Ovary (tissue), 9 donors: ENCODE results near the gene NBPF3. TPM values are rescaled to one million over a fixed set of nuclear protein-coding genes. Genes with fewer than 3 reads are reported as not detected.
"Not testable (repeated sequence)": the region's sequence is repeated elsewhere in the genome, so short reads cannot be mapped to it uniquely, and the experiment has no call there.

Source experiments
- DNase-seq, 5 donors: peaks; one replicate each; pipeline ENCODE4 v3.0.0-alpha.2; 2019 to 2020
- H3K27ac ChIP-seq, 2 donors: fragments of 200-600 bp; one replicate each; pipeline versions ENCODE4 v1.5.1 to v1.8.0; 2019 to 2022
- H3K27me3 ChIP-seq: fragments of 200-600 bp; one replicate; pipeline ENCODE4 v1.8.0; 2022
- H3K36me3 ChIP-seq: fragments of 200-600 bp; sonication (generic); one replicate; pipeline ENCODE4 v1.5.1; 2019
- H3K4me1 ChIP-seq: one replicate; pipeline ENCODE4 v1.8.1; 2013; ENCODE audit warnings: mild to moderate bottlenecking, moderate library complexity; ENCODE audit not compliant: insufficient read depth
- H3K4me3 ChIP-seq: fragments of 200-600 bp; sonication (generic); one replicate; pipeline ENCODE4 v1.5.1; 2017
- H3K9me3 ChIP-seq, 2 donors: fragments of 200-600 bp in 1 of 2; sonication (generic) in 1 of 2; one replicate each; pipeline versions ENCODE4 v1.5.1 to v1.8.1; 2013 to 2019; ENCODE audit warnings: mild to moderate bottlenecking in 1 of 2, moderate library complexity in 1 of 2
- CTCF ChIP-seq, 3 donors: fragments of 450-650 bp in 2 of 3; fragments of 200-600 bp in 1 of 3; IDR thresholded peaks; one replicate each; pipeline versions ENCODE4 v1.5.1 to v1.8.0; 2016 to 2022; ENCODE audit warnings: antibody characterized with exemption in 3 of 3, mild to moderate bottlenecking in 1 of 3
- EP300 ChIP-seq: sonication (generic); formaldehyde crosslinking; IDR thresholded peaks from one replicate; pipeline ENCODE4 v1.6.1; 2017; ENCODE audit warnings: antibody characterized with exemption
- POLR2A ChIP-seq: fragments of 450-650 bp; IDR thresholded peaks from one replicate; pipeline ENCODE4 v1.6.1; 2017; ENCODE audit warnings: antibody characterized with exemption, mild to moderate bottlenecking, moderate library complexity
- WGBS, 3 donors: extraction: QIAGEN DNeasy Blood & Tissue Kit in 1 of 3; methylation state at CpG; one replicate each; pipeline versions ENCODE4 v1.1.5 to v1.1.7; 2013 to 2017; 5-methylcytosine and 5-hydroxymethylcytosine counted together
- intact Hi-C, 4 donors: fragments of 100-400 bp; cut with DNase I; formaldehyde crosslinking; loops; one replicate each; pipeline versions ENCODE4 v1.11.0 to v1.15.1; 2022 to 2023
- polyA plus RNA-seq, 2 donors: library from polyadenylated mRNA; stranded (reverse); fragments of 200-250 nt in 1 of 2; fragments of 350-450 nt in 1 of 2; fragmentation: Illumina TruSeq in 1 of 2; extraction: RNeasy Lipid Tissue Mini Kit (QIAGEN cat#74804) in 1 of 2; gene quantifications; one replicate each; pipeline ENCODE4 v1.2.3, GENCODE V29; 2013 to 2014
- total RNA-seq, 7 donors: library from RNA; depleted of rRNA in 2 of 7; stranded (reverse); fragments of >200 nt in 2 of 7; fragmentation: NEBNext Ultra II Directional in 3 of 7; extraction: Animal tissue kit (Norgen Biotek cat#: 25700) in 3 of 7; gene quantifications; one replicate each; pipeline versions ENCODE4 v1.1.0 to v1.2.4, GENCODE V29; 2016 to 2023
- donor health status: DM: no; HTN: no; CAD: no; lungs with moderate emphysema.
- donor health status: DM: no; HTN: no; CAD: no.
- donor health status: Bipolar disorder and iron deficiency.
- donor health status: DM: yes; HTN: yes; CAD: no.
- donor health status: DM: no; HTN: no; CAD: no.
- donor health status: DM: yes; HTN: yes; CAD: no.

NBPF3 gene
- total and polyA plus RNA-seq, 9 donors, result 4.2 to 11.1 (median 8.8) TPM

GRCh38 chr1:21518774-21519455 is 79.0 kb downstream of the NBPF3 start:
- H3K36me3 ChIP-seq, result no peaks in the 10 kb centered on the region
- no peak overlapping the region for H3K27ac ChIP-seq
- intact Hi-C loops, result no loop called here
- no peaks in the 10 kb centered on the region for H3K9me3 ChIP-seq
- no peaks in the 10 kb centered on the region for H3K27me3 ChIP-seq
- WGBS, 3 donors, result 89 to 91% (median 91%) methylated on average over 16 of the region's 16 CpGs
- H3K4me1 ChIP-seq, result no peaks in the 10 kb centered on the region
- H3K4me3 ChIP-seq, result no peak overlapping the region
- no peak for TF ChIP-seq CTCF (IDR thresholded peaks at IDR 0.05)
- no peak for TF ChIP-seq EP300
- TF ChIP-seq POLR2A, result no peak
- DNase-seq, result no peak

GRCh38 chr1:21519486-21520070 is 79.6 kb downstream of the NBPF3 start:
- H3K9me3 ChIP-seq, H3K27ac ChIP-seq, H3K4me1 ChIP-seq, H3K36me3 ChIP-seq, intact Hi-C loops, H3K27me3 ChIP-seq, H3K4me3 ChIP-seq, DNase-seq: not testable (repeated sequence)
- WGBS, 3 donors, result 89 to 93% (median 91%) methylated on average over 11 of the region's 11 CpGs

- no peak for TF ChIP-seq POLR2A
- no peak for TF ChIP-seq CTCF (IDR thresholded peaks at IDR 0.05)
- TF ChIP-seq EP300, result no peak
- Histone ChIP-seq H3K4me3 (no peak overlapping the region), H3K9me3 (no peaks in the 10 kb centered on the region), H3K27ac (no peak overlapping the region), H3K36me3 (no peaks in the 10 kb centered on the region), H3K27me3 (no peaks in the 10 kb centered on the region), H3K4me1 (no peaks in the 10 kb centered on the region)
- no peak for DNase-seq
- intact Hi-C loops, result no loop called here
- WGBS, 3 donors, result 86 to 89% (median 88%) methylated on average over 16 of the region's 16 CpGs
Observed at GRCh38 chr1:21520899-21521716, 81.2 kb downstream of the NBPF3 start.

- TF ChIP-seq CTCF (IDR thresholded peaks at IDR 0.05) (no peak), POLR2A (no peak), EP300 (no peak)
- intact Hi-C loops, result no loop called here
- WGBS, 3 donors, result 97 to 100% (median 98%) methylated on average over 4 of the region's 4 CpGs
Observed at GRCh38 chr1:21521717-21522060, 81.8 kb downstream of the NBPF3 start.

More at GRCh38 chr1:21521717-21522060, 81.8 kb downstream of the NBPF3 start:
- H3K27me3 ChIP-seq, result no peaks in the 10 kb centered on the region
- no peak overlapping the region for H3K27ac ChIP-seq
- no peaks in the 10 kb centered on the region for H3K9me3 ChIP-seq
- no peak for DNase-seq
- H3K4me3 ChIP-seq, result no peak overlapping the region
- H3K36me3 ChIP-seq, result no peaks in the 10 kb centered on the region
- no peaks in the 10 kb centered on the region for H3K4me1 ChIP-seq
